ENCODE measurements around the gene KRT35.

Gene KRT35

DNA sequence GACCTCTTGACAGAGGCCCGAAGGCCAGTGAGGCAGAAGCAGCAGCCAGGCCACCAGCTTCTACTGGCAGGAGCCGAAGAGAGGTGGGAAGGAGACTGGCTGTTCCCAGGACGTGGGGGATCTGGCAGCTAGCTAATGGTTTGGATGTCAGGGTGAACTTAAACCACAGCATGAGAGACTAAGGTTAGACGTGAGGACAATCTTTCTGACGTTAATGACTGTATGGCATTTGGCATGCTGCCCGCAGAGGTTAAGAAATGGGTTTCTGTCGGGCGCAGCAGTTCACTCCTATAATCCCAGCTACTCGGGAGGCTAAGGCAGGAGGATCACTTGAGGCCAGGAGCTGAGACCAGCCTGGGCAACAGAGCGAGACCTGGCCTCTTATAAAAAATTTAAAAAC, 30.8 kb upstream of the KRT35 start:
- TF ChIP-seq, protein P1, sequence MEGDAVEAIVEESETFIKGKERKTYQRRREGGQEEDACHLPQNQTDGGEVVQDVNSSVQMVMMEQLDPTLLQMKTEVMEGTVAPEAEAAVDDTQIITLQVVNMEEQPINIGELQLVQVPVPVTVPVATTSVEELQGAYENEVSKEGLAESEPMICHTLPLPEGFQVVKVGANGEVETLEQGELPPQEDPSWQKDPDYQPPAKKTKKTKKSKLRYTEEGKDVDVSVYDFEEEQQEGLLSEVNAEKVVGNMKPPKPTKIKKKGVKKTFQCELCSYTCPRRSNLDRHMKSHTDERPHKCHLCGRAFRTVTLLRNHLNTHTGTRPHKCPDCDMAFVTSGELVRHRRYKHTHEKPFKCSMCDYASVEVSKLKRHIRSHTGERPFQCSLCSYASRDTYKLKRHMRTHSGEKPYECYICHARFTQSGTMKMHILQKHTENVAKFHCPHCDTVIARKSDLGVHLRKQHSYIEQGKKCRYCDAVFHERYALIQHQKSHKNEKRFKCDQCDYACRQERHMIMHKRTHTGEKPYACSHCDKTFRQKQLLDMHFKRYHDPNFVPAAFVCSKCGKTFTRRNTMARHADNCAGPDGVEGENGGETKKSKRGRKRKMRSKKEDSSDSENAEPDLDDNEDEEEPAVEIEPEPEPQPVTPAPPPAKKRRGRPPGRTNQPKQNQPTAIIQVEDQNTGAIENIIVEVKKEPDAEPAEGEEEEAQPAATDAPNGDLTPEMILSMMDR (IDR thresholded peaks at IDR 0.05; ENCODE audit: low read length, missing control alignments), result no peak
- H3K4me3 ChIP-seq (replicated peaks; ENCODE audit: low read depth, low read length), result no peak overlapping the region
- DNase-seq (ENCODE audit: low read depth), result no peak

DNA sequence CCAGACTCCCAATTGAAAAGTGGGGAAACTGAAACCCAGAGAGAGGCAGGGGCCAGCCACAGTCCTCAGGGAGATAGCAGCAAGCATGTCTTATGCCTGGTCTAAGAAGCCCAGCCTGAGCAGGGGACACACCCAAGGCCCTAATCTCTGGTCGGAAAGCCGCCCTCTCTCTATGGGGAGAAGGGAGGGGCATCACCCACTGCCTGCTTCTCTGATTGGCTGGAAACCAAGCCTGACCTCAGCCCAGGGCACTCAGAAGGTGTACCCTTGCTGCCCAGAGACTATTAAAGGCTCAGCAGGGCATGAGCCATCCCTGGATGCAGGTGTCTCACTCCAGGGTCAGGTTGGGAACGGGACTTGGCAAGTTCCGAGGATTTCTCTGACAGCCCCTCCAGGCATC, 30.2 kb upstream of the KRT35 start:
- TF ChIP-seq, protein P1 (IDR thresholded peaks at IDR 0.05; ENCODE audit: low read length, missing control alignments), result no peak
- DNase-seq (ENCODE audit: low read depth), result no peak
- H3K4me3 ChIP-seq (replicated peaks; ENCODE audit: low read depth, low read length), result no peak overlapping the region

DNA sequence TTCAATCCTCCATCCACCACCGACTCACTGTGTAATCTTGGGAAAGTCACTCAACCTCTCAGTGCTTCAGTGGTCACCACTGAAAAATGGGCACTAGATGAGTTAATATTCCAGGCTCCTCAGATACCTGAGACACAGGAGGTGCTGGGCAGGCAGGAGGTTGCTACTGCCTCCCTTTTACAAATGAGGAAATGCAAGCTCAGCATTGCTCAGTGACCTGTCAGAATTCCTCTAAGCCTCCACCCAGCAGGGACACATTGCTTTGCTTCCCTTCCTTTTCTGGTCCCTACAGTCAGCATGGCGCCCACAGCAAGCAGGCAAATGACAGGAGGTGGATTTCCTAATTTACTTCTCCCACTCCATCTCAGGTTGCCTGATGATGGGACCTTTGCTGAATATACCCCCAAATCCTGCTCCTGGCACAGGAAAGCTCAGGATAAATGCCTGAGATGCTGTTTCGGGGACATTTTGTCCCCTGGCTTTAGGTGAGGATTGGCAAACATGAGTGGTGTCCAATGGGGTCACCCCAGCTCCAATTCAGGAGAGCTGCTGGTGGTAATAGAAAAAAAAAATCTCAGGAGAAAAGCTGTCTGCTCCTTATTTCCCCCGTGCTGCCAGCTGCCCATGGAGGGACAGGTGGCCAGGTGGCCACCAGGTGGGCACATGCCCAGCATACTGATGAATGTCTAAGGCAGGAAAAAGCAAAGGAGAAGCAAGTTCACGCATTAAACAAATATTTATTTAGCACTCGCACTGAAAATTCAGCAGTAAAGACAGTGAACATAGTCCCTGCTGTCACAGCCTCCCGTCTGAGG, 29.5 kb upstream of the KRT35 start:
- no peak for DNase-seq (ENCODE audit: low read depth)
- no peak overlapping the region for H3K4me3 ChIP-seq (replicated peaks; ENCODE audit: low read depth, low read length)
- TF ChIP-seq, protein P1 (IDR thresholded peaks at IDR 0.05; ENCODE audit: low read length, missing control alignments), result no peak

DNA sequence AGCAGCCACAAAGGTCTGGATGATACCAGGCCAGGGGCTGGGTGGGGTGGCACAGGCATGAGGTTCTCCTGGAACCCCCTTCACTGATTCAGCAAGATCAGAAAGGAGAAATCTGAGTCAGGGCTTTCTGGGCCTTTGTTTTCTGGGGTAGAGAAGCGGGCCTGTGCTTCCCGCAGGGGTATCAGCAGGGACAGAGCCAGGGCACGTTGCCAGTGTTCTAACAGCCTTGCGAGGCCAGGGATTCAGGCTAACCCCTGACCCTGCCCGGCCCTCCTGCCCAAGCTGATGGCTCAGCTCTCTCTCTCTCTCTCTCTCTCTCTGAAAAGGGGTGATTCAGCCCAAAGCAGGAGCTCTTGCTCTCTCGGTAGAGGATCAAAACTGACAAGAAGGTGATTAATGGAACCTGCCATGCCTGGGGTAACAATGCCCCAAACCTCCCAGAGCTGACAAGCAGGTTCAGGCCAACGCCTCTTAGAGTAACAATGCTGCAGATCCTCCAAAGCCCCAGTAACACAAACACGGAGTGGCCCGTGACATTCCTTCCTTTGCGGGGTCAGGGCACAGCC, 26.4 kb upstream of the KRT35 start:
- DNase-seq (ENCODE audit: low read depth), result no peak
- H3K4me3 ChIP-seq (replicated peaks; ENCODE audit: low read depth, low read length), result no peak overlapping the region
- TF ChIP-seq, protein P1 (IDR thresholded peaks at IDR 0.05; ENCODE audit: low read length, missing control alignments), result no peak

DNA sequence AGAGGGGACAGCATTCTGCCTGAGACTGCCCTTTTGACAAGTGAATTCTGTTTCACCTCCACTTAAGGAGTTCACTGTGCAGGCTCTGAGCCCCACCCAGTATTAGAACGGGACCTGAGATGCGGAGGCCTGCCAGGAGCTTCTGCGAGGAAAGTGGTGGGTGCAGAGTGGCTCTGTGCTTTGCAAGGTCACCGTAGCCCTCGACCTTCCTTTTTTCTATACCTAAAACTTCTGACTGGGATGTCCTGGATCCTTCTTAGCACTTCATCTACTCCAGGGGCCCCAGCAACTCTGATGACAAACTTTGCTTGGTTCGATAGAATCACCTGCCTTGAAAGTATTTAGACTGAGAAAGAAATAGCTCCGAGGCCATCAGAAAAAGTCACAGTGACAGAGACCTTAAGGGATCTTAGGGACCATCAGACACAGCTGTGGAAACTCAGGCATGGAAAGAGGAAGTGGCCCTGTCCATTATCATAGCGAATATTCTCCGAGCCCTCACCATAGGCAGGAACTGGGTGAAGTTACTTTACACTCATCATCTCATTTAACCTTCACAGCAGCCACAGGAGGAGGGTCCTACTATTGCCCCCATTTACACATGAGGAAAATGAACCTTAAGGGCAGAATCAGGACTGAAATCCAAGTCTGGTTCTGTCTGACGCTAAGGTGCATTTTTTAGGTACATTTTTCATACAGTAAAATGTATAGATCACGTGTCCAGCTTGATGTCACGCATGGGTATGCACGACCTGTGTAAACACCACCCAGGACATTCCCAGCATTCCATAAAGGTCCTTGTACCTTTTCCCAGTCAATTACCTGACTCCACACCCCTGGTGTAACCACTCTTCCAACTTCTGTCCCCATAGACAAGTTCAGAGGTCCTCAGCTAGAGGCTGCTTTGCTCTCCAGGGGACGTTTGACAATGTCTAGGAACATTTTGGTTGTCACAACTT, 25.1 kb upstream of the KRT35 start:
- no peak for DNase-seq (ENCODE audit: low read depth)
- TF ChIP-seq, protein P1 (IDR thresholded peaks at IDR 0.05; ENCODE audit: low read length, missing control alignments), result no peak
- no peak overlapping the region for H3K4me3 ChIP-seq (replicated peaks; ENCODE audit: low read depth, low read length)

DNA sequence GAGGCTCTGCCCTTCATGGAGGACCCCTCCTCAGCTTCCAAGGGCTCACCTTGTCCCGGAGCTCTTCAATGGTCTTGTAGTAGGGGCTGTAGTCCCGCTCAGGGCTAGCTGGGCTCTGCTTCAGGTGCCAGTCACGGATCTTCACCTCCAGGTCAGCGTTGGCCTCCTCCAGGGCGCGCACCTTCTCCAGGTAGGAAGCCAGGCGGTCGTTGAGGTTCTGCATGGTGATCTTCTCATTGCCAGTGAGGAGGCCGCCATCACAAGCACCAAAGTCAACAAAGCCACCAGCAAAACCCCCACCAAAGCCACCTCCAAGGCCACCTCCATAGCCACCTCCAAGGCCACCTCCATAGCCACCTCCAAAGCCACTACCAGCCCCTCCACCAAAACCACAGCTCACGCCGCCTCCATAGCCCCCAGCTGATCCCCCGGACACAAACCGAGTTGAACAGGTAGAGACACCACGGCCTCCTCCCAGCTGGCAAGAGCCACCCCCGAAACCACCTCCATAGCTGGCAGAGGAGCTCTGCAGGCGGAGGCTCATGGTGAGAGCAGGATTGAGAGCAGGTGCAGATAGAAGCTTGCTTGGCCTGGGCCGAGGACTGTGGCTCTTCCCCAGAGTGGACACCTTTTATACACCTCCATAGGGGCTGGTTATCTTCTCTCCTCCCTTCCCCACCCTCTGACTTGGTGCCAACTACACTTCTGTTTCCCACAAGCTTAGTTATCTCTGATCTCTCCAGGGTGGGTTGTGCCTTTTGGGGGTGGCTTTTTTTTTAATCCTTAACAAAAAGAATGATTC, 24.3 kb upstream of the KRT35 start, which contains the start of gene KRT13:
TSS of gene KRT13 (minus strand) at position 606 of the 802 bp plus-strand sequence. CDS start at position 544, 62 bp downstream.
- H3K4me3 ChIP-seq (replicated peaks; ENCODE audit: low read depth, low read length), result no peak within 1 kb of the TSS
- DNase-seq (ENCODE audit: low read depth), result no peak
- TF ChIP-seq, protein P1 (IDR thresholded peaks at IDR 0.05; ENCODE audit: low read length, missing control alignments), result no peak
